Measurements from ENCODE around the gene GART. TPM values are rescaled to one million over a fixed set of nuclear protein-coding genes. Genes with fewer than 3 reads are reported as not detected.

Gene GART
- total and polyA plus RNA-seq, 2 of the 8 experiments (the other 6 are each of a cell fraction or from before 2014, with no cell fraction given): 23.1 to 231 TPM

GRCh38 chr21:33552093-33552998 lies 10.4 kb upstream of the GART start (continued):
- TF ChIP-seq SAP30 (IDR thresholded peaks at IDR 0.05; ENCODE audit: insufficient read depth, insufficient replicate concordance, low read length): no peak
